Spinal cord (tissue), 10 donors: ENCODE results near the gene IRF5. TPM values are rescaled to one million over a fixed set of nuclear protein-coding genes. Genes with fewer than 3 reads are reported as not detected.

Source experiments
- DNase-seq, 6 donors: peaks; one replicate each; pipeline versions ENCODE4 v3.0.0 to v3.0.0-alpha.2; 2013 to 2015; ENCODE audit warnings: low spot score in 6 of 6, low read depth in 4 of 6
- H3K27ac ChIP-seq: one replicate; pipeline ENCODE4 v1.5.1; 2013; ENCODE audit warnings: low read depth, low read length, control low read depth
- H3K27me3 ChIP-seq: one replicate; pipeline ENCODE4 v1.6.1; 2013; ENCODE audit warnings: low read length; ENCODE audit not compliant: control insufficient read depth, insufficient read depth
- H3K36me3 ChIP-seq: one replicate; pipeline ENCODE4 v1.6.1; 2013; ENCODE audit warnings: low read length; ENCODE audit not compliant: control insufficient read depth, insufficient read depth
- H3K4me1 ChIP-seq: one replicate; pipeline ENCODE4 v1.6.1; 2013; ENCODE audit warnings: low read length; ENCODE audit not compliant: control insufficient read depth, insufficient read depth
- H3K4me3 ChIP-seq: one replicate; pipeline ENCODE4 v1.5.1; 2013; ENCODE audit warnings: low read depth, low read length, control low read depth
- H3K9me3 ChIP-seq: one replicate; pipeline ENCODE4 v1.6.1; 2013; ENCODE audit warnings: low read length; ENCODE audit not compliant: control insufficient read depth, insufficient read depth
- WGBS: methylation state at CpG from one replicate; pipeline ENCODE4 v1.1.5; 2013; ENCODE audit warnings: missing lambda C conversion rate; ENCODE audit not compliant: insufficient coverage; 5-methylcytosine and 5-hydroxymethylcytosine counted together
- polyA plus RNA-seq, 2 donors: library from polyadenylated mRNA; unstranded; fragments of 120-200 nt; gene quantifications; one replicate each; pipeline ENCODE4 v1.2.1, GENCODE V29; 2013; ENCODE audit not compliant: insufficient read length in 2 of 2
- total RNA-seq, 2 donors: library from RNA; depleted of rRNA in 1 of 2; stranded (reverse); fragments of 120-200 nt in 1 of 2; fragments of >200 nt in 1 of 2; gene quantifications; one replicate each; pipeline versions ENCODE4 v1.2.3 to v1.2.4, GENCODE V29; 2013 to 2014
- donor health status: healthy.

Gene IRF5
- total and polyA plus RNA-seq, 4 donors, result 5.0 to 7.7 (median 6.3) TPM

GRCh38 chr7:128919881-128920799 lies 17.6 kb upstream of the IRF5 start:
- H3K4me3 ChIP-seq, result no peak overlapping the region
- H3K27me3 ChIP-seq, result peaks cover 35% of the 10 kb centered on the region
- DNase-seq, result peak in 2 of 6 donors; percentile 52 to 55
- H3K9me3 ChIP-seq, result no peaks in the 10 kb centered on the region
- H3K4me1 ChIP-seq, result peaks cover 10% of the 10 kb centered on the region
- H3K36me3 ChIP-seq, result no peaks in the 10 kb centered on the region
- 32% methylated on average over 9 of the region's 14 CpGs for WGBS
- no peak overlapping the region for H3K27ac ChIP-seq

GRCh38 chr7:128920913-128921582 lies 16.7 kb upstream of the IRF5 start:
- Histone ChIP-seq H3K9me3 (no peaks in the 10 kb centered on the region), H3K4me3 (no peak overlapping the region), H3K4me1 (peaks cover 10% of the 10 kb centered on the region), H3K36me3 (no peaks in the 10 kb centered on the region), H3K27me3 (peaks cover 28% of the 10 kb centered on the region), H3K27ac (no peak overlapping the region)
- no peak for DNase-seq
- 62% methylated on average over 7 of the region's 13 CpGs for WGBS

GRCh38 chr7:128921866-128922440 lies 15.8 kb upstream of the IRF5 start:
- 79% methylated on average over 9 of the region's 9 CpGs for WGBS
- H3K36me3 ChIP-seq, result no peaks in the 10 kb centered on the region
- peaks cover 19% of the 10 kb centered on the region for H3K27me3 ChIP-seq
- DNase-seq, result no peak
- no peak overlapping the region for H3K27ac ChIP-seq
- H3K4me3 ChIP-seq, result no peak overlapping the region
- H3K4me1 ChIP-seq, result peaks cover 7% of the 10 kb centered on the region
- H3K9me3 ChIP-seq, result no peaks in the 10 kb centered on the region

GRCh38 chr7:128922496-128923410 lies 15.0 kb upstream of the IRF5 start:
- 82% methylated on average over 13 of the region's 16 CpGs for WGBS
- no peak for DNase-seq

GRCh38 chr7:128923411-128923800 lies 14.3 kb upstream of the IRF5 start:
- Histone ChIP-seq H3K27ac (no peak overlapping the region), H3K27me3 (peaks cover 12% of the 10 kb centered on the region), H3K4me3 (no peak overlapping the region), H3K9me3 (no peaks in the 10 kb centered on the region), H3K36me3 (no peaks in the 10 kb centered on the region), H3K4me1 (peaks cover 5% of the 10 kb centered on the region)
- 71% methylated on average over 3 of the region's 5 CpGs for WGBS
- no peak for DNase-seq

More at GRCh38 chr7:128922496-128923410, 15.0 kb upstream of the IRF5 start:
- no peaks in the 10 kb centered on the region for H3K36me3 ChIP-seq
- peaks cover 15% of the 10 kb centered on the region for H3K27me3 ChIP-seq
- H3K4me3 ChIP-seq, result no peak overlapping the region
- H3K4me1 ChIP-seq, result peaks cover 7% of the 10 kb centered on the region
- no peaks in the 10 kb centered on the region for H3K9me3 ChIP-seq
- no peak overlapping the region for H3K27ac ChIP-seq

- Histone ChIP-seq H3K27ac (no peak overlapping the region), H3K9me3 (no peaks in the 10 kb centered on the region), H3K27me3 (peaks cover 11% of the 10 kb centered on the region), H3K36me3 (no peaks in the 10 kb centered on the region), H3K4me3 (no peak overlapping the region), H3K4me1 (peaks cover 3% of the 10 kb centered on the region)
- DNase-seq, result no peak
- WGBS, result 86% methylated on average over 5 of the region's 8 CpGs
Observed at GRCh38 chr7:128924707-128925588, 12.8 kb upstream of the IRF5 start.

GRCh38 chr7:128928159-128928813 lies 9.4 kb upstream of the IRF5 start:
- Histone ChIP-seq H3K27ac (no peak overlapping the region), H3K4me3 (no peak overlapping the region), H3K4me1 (peaks cover 6% of the 10 kb centered on the region), H3K36me3 (no peaks in the 10 kb centered on the region), H3K9me3 (no peaks in the 10 kb centered on the region), H3K27me3 (no peaks in the 10 kb centered on the region)
- no peak for DNase-seq
- 96% methylated on average over 7 of the region's 8 CpGs for WGBS
